Measurements from ENCODE around the gene PLPPR1.

PLPPR1 gene

DNA sequence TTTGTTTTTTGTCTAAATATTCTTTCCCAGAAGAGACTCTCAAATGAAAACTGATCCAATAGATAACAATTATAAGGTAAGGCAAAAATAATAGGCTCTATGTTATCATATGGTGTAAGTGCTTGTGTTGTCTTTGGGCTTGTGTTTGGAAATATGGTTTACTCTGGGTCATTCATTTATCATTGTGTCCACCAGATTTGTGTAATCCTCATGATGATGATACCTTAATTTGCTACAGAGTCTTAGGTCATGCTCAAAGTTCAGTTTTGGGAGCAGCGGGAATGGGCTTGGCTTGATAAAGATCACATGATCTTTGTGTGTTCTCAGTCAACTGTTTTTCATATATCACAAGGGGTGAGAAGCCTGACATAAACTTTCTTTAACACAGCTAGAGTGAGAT lies 34.2 kb downstream of the PLPPR1 start:
- ATAC-seq: no peak
- TF ChIP-seq ESRRG (CRISPR knock-in tag; IDR thresholded peaks at IDR 0.05) (no peak), PPARA (CRISPR knock-in tag; IDR thresholded peaks at IDR 0.05; ENCODE audit: borderline replicate concordance) (no peak), ARNTL (CRISPR knock-in tag; IDR thresholded peaks at IDR 0.05; ENCODE audit: borderline replicate concordance, low read depth) (no peak), GLIS3 (CRISPR knock-in tag; IDR thresholded peaks at IDR 0.05) (no peak), ZNF565 (CRISPR knock-in tag; conservative IDR thresholded peaks at IDR 0.05; ENCODE audit: low read depth) (no peak), ISL1 (CRISPR knock-in tag; IDR thresholded peaks at IDR 0.05) (no peak), OSR1 (CRISPR knock-in tag; IDR thresholded peaks at IDR 0.05) (no peak), ZC3H10 (CRISPR knock-in tag; IDR thresholded peaks at IDR 0.05) (no peak), PATZ1 (CRISPR knock-in tag; IDR thresholded peaks at IDR 0.05; ENCODE audit: borderline replicate concordance) (no peak), CSRNP3 (CRISPR knock-in tag; IDR thresholded peaks at IDR 0.05) (no peak), ZFP3 (CRISPR knock-in tag; IDR thresholded peaks at IDR 0.05) (no peak), ZFP30 (CRISPR knock-in tag; IDR thresholded peaks at IDR 0.05) (no peak), RARB (CRISPR knock-in tag; IDR thresholded peaks at IDR 0.05) (no peak), BACH2 (CRISPR knock-in tag; IDR thresholded peaks at IDR 0.05; ENCODE audit: borderline replicate concordance) (no peak), CSDC2 (CRISPR knock-in tag; IDR thresholded peaks at IDR 0.05) (no peak)
- TF ChIP-seq, protein P1, sequence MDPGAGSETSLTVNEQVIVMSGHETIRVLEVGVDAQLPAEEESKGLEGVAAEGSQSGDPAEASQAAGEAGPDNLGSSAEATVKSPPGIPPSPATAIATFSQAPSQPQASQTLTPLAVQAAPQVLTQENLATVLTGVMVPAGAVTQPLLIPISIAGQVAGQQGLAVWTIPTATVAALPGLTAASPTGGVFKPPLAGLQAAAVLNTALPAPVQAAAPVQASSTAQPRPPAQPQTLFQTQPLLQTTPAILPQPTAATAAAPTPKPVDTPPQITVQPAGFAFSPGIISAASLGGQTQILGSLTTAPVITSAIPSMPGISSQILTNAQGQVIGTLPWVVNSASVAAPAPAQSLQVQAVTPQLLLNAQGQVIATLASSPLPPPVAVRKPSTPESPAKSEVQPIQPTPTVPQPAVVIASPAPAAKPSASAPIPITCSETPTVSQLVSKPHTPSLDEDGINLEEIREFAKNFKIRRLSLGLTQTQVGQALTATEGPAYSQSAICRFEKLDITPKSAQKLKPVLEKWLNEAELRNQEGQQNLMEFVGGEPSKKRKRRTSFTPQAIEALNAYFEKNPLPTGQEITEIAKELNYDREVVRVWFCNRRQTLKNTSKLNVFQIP (CRISPR knock-in tag; IDR thresholded peaks at IDR 0.05; ENCODE audit: borderline replicate concordance, low read depth): no peak
- TF ChIP-seq, protein P2, sequence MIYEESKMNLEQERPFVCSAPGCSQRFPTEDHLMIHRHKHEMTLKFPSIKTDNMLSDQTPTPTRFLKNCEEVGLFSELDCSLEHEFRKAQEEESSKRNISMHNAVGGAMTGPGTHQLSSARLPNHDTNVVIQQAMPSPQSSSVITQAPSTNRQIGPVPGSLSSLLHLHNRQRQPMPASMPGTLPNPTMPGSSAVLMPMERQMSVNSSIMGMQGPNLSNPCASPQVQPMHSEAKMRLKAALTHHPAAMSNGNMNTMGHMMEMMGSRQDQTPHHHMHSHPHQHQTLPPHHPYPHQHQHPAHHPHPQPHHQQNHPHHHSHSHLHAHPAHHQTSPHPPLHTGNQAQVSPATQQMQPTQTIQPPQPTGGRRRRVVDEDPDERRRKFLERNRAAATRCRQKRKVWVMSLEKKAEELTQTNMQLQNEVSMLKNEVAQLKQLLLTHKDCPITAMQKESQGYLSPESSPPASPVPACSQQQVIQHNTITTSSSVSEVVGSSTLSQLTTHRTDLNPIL (CRISPR knock-in tag; IDR thresholded peaks at IDR 0.05; ENCODE audit: low read depth): no peak
- TF ChIP-seq, protein P3, sequence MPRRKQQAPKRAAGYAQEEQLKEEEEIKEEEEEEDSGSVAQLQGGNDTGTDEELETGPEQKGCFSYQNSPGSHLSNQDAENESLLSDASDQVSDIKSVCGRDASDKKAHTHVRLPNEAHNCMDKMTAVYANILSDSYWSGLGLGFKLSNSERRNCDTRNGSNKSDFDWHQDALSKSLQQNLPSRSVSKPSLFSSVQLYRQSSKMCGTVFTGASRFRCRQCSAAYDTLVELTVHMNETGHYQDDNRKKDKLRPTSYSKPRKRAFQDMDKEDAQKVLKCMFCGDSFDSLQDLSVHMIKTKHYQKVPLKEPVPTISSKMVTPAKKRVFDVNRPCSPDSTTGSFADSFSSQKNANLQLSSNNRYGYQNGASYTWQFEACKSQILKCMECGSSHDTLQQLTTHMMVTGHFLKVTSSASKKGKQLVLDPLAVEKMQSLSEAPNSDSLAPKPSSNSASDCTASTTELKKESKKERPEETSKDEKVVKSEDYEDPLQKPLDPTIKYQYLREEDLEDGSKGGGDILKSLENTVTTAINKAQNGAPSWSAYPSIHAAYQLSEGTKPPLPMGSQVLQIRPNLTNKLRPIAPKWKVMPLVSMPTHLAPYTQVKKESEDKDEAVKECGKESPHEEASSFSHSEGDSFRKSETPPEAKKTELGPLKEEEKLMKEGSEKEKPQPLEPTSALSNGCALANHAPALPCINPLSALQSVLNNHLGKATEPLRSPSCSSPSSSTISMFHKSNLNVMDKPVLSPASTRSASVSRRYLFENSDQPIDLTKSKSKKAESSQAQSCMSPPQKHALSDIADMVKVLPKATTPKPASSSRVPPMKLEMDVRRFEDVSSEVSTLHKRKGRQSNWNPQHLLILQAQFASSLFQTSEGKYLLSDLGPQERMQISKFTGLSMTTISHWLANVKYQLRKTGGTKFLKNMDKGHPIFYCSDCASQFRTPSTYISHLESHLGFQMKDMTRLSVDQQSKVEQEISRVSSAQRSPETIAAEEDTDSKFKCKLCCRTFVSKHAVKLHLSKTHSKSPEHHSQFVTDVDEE (CRISPR knock-in tag; IDR thresholded peaks at IDR 0.05): no peak

DNA sequence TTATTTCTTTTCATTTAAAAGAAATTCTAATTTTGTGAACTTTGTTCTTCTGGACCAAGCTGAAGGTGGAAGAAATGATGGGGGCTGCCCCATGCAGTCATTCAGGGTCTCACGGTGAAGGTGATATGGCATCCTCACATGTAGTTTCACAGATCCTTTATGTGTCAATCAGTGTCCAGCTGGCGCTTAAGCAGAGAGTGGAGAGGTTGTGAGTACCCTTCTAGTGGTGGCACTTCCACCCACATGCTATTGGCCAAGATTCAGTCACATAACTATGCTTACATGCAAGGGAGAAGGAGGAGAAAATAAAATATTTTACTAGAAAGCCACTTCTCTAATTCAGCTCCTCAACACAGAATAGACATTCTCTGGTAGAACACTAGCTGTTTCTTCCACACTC lies 34.7 kb downstream of the PLPPR1 start:
- ATAC-seq: no peak
- no peak for TF ChIP-seq ZC3H10 (CRISPR knock-in tag; IDR thresholded peaks at IDR 0.05)
- TF ChIP-seq RARB (CRISPR knock-in tag; IDR thresholded peaks at IDR 0.05): no peak

GRCh38 chr9:101064206-101064605 lies 35.7 kb downstream of the PLPPR1 start:
- no peak for ATAC-seq
- TF ChIP-seq SNAI2 (CRISPR knock-in tag; IDR thresholded peaks at IDR 0.05) (no peak), ZC3H10 (CRISPR knock-in tag; IDR thresholded peaks at IDR 0.05) (no peak), PPARA (CRISPR knock-in tag; IDR thresholded peaks at IDR 0.05; ENCODE audit: borderline replicate concordance) (no peak), ARNTL (CRISPR knock-in tag; IDR thresholded peaks at IDR 0.05; ENCODE audit: borderline replicate concordance, low read depth) (no peak), CSRNP3 (CRISPR knock-in tag; IDR thresholded peaks at IDR 0.05) (no peak), PATZ1 (CRISPR knock-in tag; IDR thresholded peaks at IDR 0.05; ENCODE audit: borderline replicate concordance) (no peak), ZFP3 (CRISPR knock-in tag; IDR thresholded peaks at IDR 0.05) (no peak), ISL1 (CRISPR knock-in tag; IDR thresholded peaks at IDR 0.05) (no peak), TCF4 (CRISPR knock-in tag; IDR thresholded peaks at IDR 0.05; ENCODE audit: borderline replicate concordance) (no peak), RARB (CRISPR knock-in tag; IDR thresholded peaks at IDR 0.05) (no peak), BACH2 (CRISPR knock-in tag; IDR thresholded peaks at IDR 0.05; ENCODE audit: borderline replicate concordance) (no peak), ESRRG (CRISPR knock-in tag; IDR thresholded peaks at IDR 0.05) (no peak), ZNF70 (CRISPR knock-in tag; IDR thresholded peaks at IDR 0.05) (no peak), GLIS3 (CRISPR knock-in tag; IDR thresholded peaks at IDR 0.05) (no peak), OSR1 (CRISPR knock-in tag; IDR thresholded peaks at IDR 0.05) (no peak), CSDC2 (CRISPR knock-in tag; IDR thresholded peaks at IDR 0.05) (no peak), ZNF8 (CRISPR knock-in tag; IDR thresholded peaks at IDR 0.05) (no peak)
- TF ChIP-seq, protein P2 (CRISPR knock-in tag; IDR thresholded peaks at IDR 0.05; ENCODE audit: low read depth): no peak
